Fibroblast of peridontal ligament (primary cell): ENCODE data around the gene MED9.
"Not testable (repeated sequence)": the region's sequence is repeated elsewhere in the genome, so short reads cannot be mapped to it uniquely, and the experiment has no call there.

Source experiments
- DNase-seq: peaks from one replicate; pipeline ENCODE4 v3.0.0-alpha.2; 2010; ENCODE audit errors: extremely low read depth

MED9 gene

GRCh38 chr17:17476865-17477467 lies at the start of gene MED9:
MED9 (plus strand) TSS chr17:17477000; CDS start chr17:17477042, 42 bp downstream.
- peak; percentile 88 for DNase-seq

DNA sequence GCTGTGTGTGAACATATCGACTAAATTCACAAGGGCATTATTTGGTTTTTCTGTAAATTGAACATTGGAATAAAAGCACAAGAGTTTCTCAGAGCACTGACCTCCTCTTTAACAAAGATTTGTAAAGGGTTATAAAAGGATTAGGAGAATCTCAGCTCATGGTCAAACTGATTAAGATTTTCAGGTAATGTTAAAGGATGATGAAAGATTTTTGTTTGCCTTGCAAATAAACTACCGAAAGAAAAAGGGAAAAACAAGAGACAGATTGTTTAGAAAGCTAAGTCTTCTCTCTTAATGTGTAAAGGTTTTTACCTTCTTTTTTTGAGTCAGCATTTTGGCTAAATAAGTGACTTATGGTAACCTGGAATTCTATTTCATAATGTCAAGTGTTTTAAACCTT lies 47.6 kb upstream of the MED9 start:
- DNase-seq, result no peak

- not testable (repeated sequence) for DNase-seq
These were observed 45.9 kb upstream of the MED9 start for GRCh38 chr17:17430924-17431323.

GRCh38 chr17:17431605-17432004 lies 45.2 kb upstream of the MED9 start:
- DNase-seq, result no peak

DNA sequence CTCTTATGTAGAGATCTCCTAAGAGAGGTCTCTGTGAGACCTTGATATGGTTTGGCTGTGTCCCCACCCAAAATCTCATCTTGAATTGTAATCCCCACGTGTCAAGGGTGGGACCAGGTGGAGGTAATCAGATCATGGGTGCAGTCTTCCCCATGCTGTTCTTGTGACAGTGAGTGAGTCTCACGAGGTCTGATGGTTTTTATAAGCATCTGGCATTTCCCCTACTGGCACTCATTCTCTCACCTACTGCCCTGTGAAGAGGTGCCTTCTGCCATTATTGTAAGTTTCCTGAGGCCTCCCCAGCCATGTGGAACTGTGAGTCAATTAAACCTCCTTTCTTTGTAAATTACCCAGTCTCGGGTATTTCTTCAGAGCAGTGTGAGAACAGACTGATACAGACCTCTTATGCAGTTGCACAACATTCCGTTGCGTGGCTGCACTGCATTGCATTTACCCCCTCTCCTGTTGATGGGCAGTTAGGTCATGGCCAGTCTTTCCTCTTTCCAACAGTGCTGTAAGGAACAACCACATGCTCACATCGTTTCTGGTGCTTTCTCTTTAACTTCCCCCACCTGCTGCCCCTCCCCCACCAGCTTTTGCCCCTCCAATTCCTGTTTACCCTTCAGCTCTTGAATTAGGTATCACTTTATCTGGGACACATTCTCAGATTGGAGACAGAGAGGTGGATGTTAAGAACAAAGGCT lies 43.6 kb upstream of the MED9 start:
- peak; percentile 38 for DNase-seq

GRCh38 chr17:17434477-17434876 lies 42.3 kb upstream of the MED9 start:
- DNase-seq, result no peak

DNA sequence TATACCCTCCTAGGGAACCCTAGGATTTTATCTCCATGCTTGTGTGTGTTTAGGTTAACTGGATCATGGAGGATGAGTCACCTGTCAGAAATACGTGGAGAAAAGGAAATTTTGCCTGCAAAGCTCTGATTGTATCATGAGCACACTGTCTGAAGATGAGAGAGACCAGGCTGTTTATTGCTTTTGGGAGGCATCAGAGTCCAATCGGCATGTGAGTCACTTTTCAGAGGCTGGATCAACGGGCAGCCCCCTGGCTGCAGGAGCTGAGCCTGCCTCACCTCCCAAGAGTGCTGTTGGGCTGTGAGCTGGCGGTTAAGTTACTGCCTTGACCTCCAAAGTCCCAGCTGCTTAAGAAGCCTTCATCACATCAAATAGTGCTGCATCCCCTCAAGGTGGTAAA lies 41.5 kb upstream of the MED9 start:
- DNase-seq, result peak; percentile 87

- no peak for DNase-seq
These were observed 39.3 kb upstream of the MED9 start for GRCh38 chr17:17437461-17437860.

GRCh38 chr17:17437893-17438292 lies 38.9 kb upstream of the MED9 start:
- DNase-seq, result no peak

DNA sequence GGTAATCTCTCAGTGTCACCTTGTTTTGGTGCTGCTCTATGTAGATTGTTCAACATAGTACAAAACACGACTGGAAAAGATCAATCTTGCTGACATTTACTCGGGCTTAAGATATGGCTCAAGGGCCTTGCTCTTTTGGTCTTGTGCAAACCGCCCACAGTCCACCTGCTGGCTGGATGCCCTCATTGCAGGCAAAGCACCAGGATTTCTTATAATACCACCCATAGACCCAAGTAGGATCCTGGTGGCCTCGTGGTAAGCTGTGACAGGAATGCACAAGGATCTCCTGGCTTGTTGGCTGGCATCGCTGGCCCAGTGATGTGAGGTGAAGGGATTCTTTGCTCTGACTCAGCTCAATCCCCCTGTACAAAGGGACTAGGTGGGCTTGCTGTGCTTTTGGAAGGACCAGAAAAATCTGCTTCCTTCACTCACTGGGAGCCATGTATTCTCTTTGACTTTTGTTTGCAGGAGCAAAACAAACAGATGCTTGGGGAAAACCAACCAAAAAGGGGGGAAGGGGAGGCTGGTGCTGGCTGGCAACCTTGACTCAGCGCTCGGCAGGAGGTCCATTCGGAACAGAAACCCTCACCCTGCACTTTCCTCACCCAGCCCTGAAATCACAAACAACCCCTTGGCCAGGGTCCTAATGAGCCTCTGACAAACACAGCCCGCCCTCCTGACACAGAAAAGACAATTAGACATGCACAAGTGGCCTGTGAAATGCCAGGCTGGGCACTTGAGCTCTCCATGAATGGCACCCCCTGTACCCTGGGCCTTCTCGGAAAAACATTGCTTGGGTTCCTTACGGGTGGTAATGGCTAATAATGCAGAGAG lies 36.6 kb upstream of the MED9 start:
- DNase-seq, result no peak

DNA sequence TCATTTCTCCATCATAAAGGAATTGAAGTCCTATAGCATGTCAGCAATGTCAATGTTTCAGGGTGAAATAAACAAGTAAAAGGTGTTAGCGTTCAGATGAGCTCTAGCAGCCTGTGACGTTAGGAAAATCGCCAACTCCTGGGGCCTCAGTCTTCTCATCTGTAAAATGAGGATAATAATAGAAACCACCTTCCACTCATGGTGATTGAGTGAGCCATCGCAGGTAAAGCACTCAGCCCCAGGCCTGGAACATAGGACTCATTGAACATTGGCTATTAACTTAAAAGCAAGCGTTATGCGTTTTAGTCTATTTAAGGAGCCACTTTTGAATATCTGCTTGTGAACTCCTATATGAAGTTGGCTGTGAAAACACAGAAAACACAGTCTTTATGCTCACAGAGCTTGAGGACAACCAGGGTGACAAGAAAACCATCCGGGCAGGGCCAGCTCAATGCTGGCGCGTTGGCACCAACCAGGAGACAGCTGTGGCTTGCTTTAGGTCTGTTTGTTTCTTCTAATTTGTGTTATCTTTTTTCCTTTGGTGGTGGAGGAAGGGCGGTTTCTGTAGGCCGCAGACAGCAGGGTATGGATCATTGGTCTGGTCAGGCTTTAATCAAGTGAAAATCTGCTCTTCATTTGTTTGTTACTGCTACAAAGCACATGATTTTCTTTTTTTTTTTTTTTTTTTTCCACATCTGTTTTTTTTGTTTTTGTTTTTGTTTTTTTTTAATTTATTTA lies 35.7 kb upstream of the MED9 start:
- no peak for DNase-seq

GRCh38 chr17:17443173-17443572 lies 33.6 kb upstream of the MED9 start:
- peak; percentile 63 for DNase-seq

DNA sequence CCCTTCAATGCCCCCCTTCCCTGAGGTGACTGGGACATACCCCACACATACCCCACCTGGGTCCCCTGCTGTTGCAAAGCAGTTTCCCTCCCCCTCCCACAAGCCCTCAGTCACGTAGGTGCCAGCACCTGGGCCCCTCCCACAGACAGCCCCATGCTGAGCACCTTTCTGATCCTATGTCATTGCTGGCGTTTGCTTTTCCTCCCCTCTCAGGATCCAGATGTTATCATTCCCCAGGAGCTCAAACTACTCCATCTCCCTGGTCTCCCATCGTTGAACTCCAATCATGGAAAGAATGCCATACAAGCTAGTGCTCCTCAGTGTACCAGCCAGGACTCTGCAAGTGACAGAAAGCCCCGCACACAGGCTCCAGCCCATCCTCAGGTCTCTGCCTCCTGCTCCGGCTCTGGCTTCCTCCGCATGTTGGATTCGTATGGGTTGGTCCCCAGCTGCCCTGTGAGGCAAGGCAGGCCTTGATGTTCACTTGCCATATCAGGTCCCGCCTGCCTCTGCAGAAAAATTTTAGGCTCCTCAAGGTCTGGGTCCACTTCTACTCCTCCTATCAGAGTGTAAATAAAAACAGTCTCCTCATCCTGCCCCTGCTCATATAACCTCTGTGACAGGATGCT lies 31.4 kb upstream of the MED9 start:
- DNase-seq, result no peak

DNA sequence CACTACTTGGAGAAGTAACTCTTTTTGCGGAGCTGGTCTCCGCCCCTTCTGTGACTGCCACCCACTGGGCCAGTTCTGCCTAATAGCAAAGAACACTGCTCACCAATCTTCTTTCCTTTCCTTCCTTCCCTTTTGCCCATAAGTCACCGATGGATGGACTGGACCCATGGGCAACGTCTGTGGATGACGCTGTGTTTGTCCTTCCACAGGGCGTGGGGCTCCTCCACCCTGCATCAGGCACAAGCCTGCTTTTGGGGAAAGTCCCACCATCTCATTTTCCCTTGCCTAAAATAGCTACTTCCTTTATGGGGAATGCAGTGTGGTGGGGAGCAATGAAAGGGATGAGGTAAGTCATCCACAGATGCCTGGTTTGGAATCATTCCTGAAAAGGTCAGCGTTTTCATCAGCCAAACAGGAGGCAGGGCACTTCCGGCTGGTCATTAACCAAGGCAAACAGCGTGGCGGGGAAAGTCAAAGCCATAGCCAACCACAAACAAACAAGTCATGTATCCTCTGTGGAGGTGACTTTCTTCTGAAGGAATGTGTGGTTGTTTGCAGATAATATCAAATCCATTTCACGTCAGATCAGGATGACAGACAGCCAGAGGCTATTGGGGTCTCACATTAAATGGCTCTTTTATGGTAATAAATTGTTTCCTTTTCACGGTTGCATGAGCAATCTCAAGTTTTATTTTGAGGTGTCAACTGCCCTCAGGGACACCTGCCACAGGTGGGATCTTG lies 30.7 kb upstream of the MED9 start:
- peak; percentile 86 for DNase-seq

DNA sequence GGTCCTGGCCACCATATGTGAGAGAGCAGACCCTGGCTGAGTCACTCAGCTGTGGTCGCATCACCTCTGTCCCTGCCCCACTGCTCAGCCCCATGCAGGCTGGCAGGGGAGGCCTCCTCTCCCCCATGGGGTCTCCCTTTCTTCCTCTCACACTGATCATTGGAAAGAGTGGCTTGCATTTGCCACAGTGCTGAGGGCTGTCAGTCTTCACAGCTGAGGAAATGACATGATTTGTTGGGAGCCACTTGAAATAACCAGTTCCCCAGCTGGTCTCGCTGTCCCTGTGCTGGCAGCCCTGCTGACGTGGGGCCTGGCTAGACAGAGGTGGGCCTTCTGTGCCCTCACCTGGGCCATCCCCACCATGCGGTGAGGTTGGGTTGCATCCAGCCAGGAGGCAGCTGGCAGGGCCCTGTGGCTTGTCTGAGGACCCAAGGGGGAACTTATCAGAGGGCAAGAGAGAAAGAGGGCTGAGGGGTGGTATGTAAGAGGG lies 30.1 kb upstream of the MED9 start:
- DNase-seq, result no peak

GRCh38 chr17:17447264-17447663 lies 29.5 kb upstream of the MED9 start:
- DNase-seq, result no peak

GRCh38 chr17:17448076-17448475 lies 28.7 kb upstream of the MED9 start:
- DNase-seq, result no peak

GRCh38 chr17:17448723-17449122 lies 28.1 kb upstream of the MED9 start:
- no peak for DNase-seq

DNA sequence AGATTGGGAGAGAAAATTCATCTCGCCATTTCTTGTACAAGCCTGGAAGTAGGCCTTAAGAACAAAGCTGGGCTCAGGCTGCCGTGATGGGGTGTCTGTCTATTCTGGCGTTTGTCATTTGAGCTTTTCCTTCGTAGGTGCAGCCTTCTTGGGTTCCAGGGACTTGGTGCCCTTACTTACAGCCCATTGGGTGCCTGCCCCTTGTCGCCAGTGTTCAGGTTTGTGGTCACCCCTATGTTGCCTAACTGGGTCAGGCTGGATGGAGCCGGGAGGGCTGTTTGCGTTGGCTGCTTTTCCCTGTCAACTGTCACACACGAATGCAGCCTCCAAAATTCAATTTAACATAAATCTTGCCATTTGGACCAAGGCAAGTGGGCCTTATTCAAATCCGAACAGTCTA lies 23.7 kb upstream of the MED9 start:
- DNase-seq, result no peak

DNA sequence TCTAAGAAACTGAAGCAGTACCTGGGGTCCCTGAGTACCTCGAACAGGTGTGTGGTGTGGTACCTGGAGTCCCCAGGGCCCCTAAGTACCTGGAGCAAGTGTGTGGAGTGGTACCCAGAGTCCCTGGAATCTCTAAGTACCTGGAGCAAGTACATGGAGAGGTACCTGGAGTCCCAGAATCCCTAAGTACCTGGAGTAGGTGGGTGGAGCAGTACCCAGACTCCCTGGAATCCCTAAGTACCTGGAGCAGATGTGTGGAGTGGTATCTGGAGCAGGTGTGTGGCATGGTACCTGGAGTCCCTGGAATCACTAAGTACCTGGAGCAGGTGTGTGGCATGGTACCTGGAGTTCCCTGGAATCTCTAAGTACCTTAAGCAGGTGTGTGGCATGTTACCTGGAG lies 22.5 kb upstream of the MED9 start:
- DNase-seq, result no peak

DNA sequence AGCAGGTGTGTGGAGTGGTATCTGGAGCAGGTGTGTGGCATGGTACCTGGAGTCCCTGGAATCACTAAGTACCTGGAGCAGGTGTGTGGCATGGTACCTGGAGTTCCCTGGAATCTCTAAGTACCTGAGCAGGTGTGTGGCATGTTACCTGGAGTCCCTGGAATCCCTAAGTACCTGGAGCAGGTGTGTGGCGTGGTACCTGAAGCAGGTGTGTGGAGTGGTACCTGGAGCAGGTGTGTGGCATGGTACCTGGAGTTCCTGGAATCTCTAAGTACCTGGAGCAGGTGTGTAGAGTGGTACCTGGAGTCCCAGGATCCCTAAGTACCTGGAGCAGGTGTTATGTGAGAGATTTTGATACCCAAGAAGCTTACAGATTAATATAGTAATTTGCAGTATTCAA lies 22.1 kb upstream of the MED9 start:
- not testable (repeated sequence) for DNase-seq
